Measurements from ENCODE around the gene RIPPLY2.
"Not testable (repeated sequence)": the region's sequence is repeated elsewhere in the genome, so short reads cannot be mapped to it uniquely, and the experiment has no call there.

RIPPLY2 gene

GRCh38 chr6:83853178-83854000 is at the start of gene RIPPLY2:
Gene RIPPLY2, plus strand, starts transcription at chr6:83853360. Its CDS starts 57 bp downstream, at chr6:83853417.
- Histone ChIP-seq H3K4me1 (ENCODE audit: low read depth, poor library complexity, severe bottlenecking) (no peaks in the 10 kb centered on the region), H2AFZ (ENCODE audit: low read depth) (no peak within 1 kb of the TSS), H3K27ac (no peak within 1 kb of the TSS), H3K36me3 (ENCODE audit: insufficient read depth) (no peaks in the 10 kb centered on the region), H3K4me2 (no peak within 1 kb of the TSS), H3K9ac (no peak within 1 kb of the TSS), H3K27me3 (ENCODE audit: insufficient read depth, low read depth) (no peaks in the 10 kb centered on the region), H4K20me1 (ENCODE audit: insufficient read depth) (no peaks in the 10 kb centered on the region), H3K4me3 (IDR thresholded peaks at IDR 0.05; ENCODE audit: insufficient read depth, low read depth, low read length) (no peak within 1 kb of the TSS), H3K79me2 (ENCODE audit: insufficient read depth, low read depth) (no peaks in the 10 kb centered on the region)
- no peak for TF ChIP-seq CTCF (conservative IDR thresholded peaks at IDR 0.05; ENCODE audit: low read depth, low read length)

- H3K9ac ChIP-seq; H3K4me2 ChIP-seq; H3K36me3 ChIP-seq (ENCODE audit: insufficient read depth); H2AFZ ChIP-seq (ENCODE audit: low read depth); H3K79me2 ChIP-seq (ENCODE audit: insufficient read depth, low read depth); H4K20me1 ChIP-seq (ENCODE audit: insufficient read depth); H3K4me1 ChIP-seq (ENCODE audit: low read depth, poor library complexity, severe bottlenecking); H3K27ac ChIP-seq; H3K27me3 ChIP-seq (ENCODE audit: insufficient read depth, low read depth); H3K4me3 ChIP-seq (IDR thresholded peaks at IDR 0.05; ENCODE audit: insufficient read depth, low read depth, low read length): not testable (repeated sequence)
Measured at GRCh38 chr6:83803492-83803891, 49.7 kb upstream of the RIPPLY2 start.

GRCh38 chr6:83804886-83805285 is 48.3 kb upstream of the RIPPLY2 start:
- no peak for TF ChIP-seq CTCF (conservative IDR thresholded peaks at IDR 0.05; ENCODE audit: low read depth, low read length)
- no peaks in the 10 kb centered on the region for H3K79me2 ChIP-seq (ENCODE audit: insufficient read depth, low read depth)
- H3K27ac ChIP-seq, result no peak overlapping the region
- no peaks in the 10 kb centered on the region for H3K27me3 ChIP-seq (ENCODE audit: insufficient read depth, low read depth)
- no peak overlapping the region for H2AFZ ChIP-seq (ENCODE audit: low read depth)
- H3K4me1 ChIP-seq (ENCODE audit: low read depth, poor library complexity, severe bottlenecking), result no peaks in the 10 kb centered on the region
- H3K4me3 ChIP-seq (IDR thresholded peaks at IDR 0.05; ENCODE audit: insufficient read depth, low read depth, low read length), result no peak overlapping the region
- H3K36me3 ChIP-seq (ENCODE audit: insufficient read depth), result no peaks in the 10 kb centered on the region
- no peaks in the 10 kb centered on the region for H4K20me1 ChIP-seq (ENCODE audit: insufficient read depth)
- H3K9ac ChIP-seq, result no peak overlapping the region
- no peak overlapping the region for H3K4me2 ChIP-seq

- Histone ChIP-seq H4K20me1 (ENCODE audit: insufficient read depth) (no peaks in the 10 kb centered on the region), H3K79me2 (ENCODE audit: insufficient read depth, low read depth) (no peaks in the 10 kb centered on the region), H3K27ac (no peak overlapping the region), H3K27me3 (ENCODE audit: insufficient read depth, low read depth) (no peaks in the 10 kb centered on the region), H3K9ac (no peak overlapping the region), H3K36me3 (ENCODE audit: insufficient read depth) (no peaks in the 10 kb centered on the region), H3K4me1 (ENCODE audit: low read depth, poor library complexity, severe bottlenecking) (no peaks in the 10 kb centered on the region), H3K4me2 (no peak overlapping the region), H2AFZ (ENCODE audit: low read depth) (no peak overlapping the region), H3K4me3 (IDR thresholded peaks at IDR 0.05; ENCODE audit: insufficient read depth, low read depth, low read length) (no peak overlapping the region)
- TF ChIP-seq CTCF (conservative IDR thresholded peaks at IDR 0.05; ENCODE audit: low read depth, low read length), result no peak
Measured at GRCh38 chr6:83808005-83808404, 45.2 kb upstream of the RIPPLY2 start.

GRCh38 chr6:83808926-83809325 is 44.2 kb upstream of the RIPPLY2 start:
- Histone ChIP-seq H3K27ac (no peak overlapping the region), H4K20me1 (ENCODE audit: insufficient read depth) (no peaks in the 10 kb centered on the region), H3K4me2 (no peak overlapping the region), H2AFZ (ENCODE audit: low read depth) (no peak overlapping the region), H3K9ac (no peak overlapping the region), H3K36me3 (ENCODE audit: insufficient read depth) (no peaks in the 10 kb centered on the region), H3K4me1 (ENCODE audit: low read depth, poor library complexity, severe bottlenecking) (no peaks in the 10 kb centered on the region), H3K27me3 (ENCODE audit: insufficient read depth, low read depth) (no peaks in the 10 kb centered on the region), H3K79me2 (ENCODE audit: insufficient read depth, low read depth) (no peaks in the 10 kb centered on the region), H3K4me3 (IDR thresholded peaks at IDR 0.05; ENCODE audit: insufficient read depth, low read depth, low read length) (no peak overlapping the region)
- TF ChIP-seq CTCF (conservative IDR thresholded peaks at IDR 0.05; ENCODE audit: low read depth, low read length), result no peak

Data from KMS-11 (cell line).